Left renal cortex interstitium (tissue), 4 donors: ENCODE data around the gene KRT17. TPM values are rescaled to one million over a fixed set of nuclear protein-coding genes. Genes with fewer than 3 reads are reported as not detected.
"Not testable (repeated sequence)": the region's sequence is repeated elsewhere in the genome, so short reads cannot be mapped to it uniquely, and the experiment has no call there.

Experiments
- DNase-seq, 4 donors: peaks; one replicate each; pipeline ENCODE4 v3.0.0-alpha.2; 2013; ENCODE audit warnings: low read depth in 4 of 4, low spot score in 2 of 4, missing footprints in 1 of 4
- polyA plus RNA-seq, 4 donors: library from polyadenylated mRNA; unstranded; fragments of 120-200 nt; gene quantifications; one replicate each; pipeline ENCODE4 v1.2.1, GENCODE V29; 2013; ENCODE audit not compliant: insufficient read length in 4 of 4

KRT17 gene
- polyA plus RNA-seq, 4 donors, result 1.5 to 3.4 (median 1.7) TPM

DNA sequence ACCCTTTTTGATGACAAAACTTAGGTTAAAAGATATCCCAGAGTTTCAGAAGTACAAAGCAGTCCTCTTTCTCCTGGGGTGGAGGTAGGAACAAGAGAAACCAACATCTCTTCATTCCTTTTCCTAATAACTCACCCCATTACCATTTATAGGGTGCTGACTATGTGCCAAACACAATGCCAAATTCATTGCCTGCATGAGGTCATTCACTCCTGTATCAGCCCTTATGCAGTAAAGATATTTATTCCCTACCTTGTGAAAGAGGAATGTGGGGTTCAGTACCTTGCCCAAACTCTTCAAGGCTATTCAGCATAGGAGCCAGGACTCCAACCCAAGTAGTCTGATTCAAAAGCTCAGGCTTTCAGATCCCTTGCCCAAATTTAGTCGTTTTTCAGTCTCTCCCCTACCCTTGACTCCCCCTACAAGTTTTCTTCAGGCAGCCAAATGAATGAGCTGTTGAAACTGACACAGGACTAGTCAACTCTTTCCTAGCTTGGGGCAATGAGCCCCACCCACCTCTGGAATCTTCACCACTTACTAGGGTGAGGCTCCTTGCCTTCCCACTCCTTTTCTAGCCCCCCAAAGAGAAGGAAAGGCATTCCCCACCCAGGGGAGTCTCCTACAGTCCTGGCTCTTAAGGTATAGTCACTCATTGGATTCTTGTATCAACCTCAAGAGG is 43.5 kb downstream of the KRT17 start:
- no peak for DNase-seq

DNA sequence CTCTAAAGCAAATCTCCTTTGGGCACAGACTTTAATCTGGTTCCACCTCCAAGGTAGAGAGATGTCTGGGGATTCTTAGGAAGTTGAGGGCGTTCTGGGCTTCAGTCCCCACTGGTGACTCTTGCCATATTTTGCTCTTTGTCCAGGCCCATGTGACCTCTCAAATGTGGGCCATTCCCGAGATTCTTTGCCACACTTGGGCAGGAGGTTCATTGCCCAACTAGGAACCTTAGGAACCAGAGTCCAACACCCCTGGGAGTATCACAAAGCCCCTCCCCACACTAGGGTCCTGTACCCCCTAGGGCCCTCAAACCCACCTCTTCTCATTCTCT is 44.2 kb downstream of the KRT17 start:
- DNase-seq, result no peak

GRCh38 chr17:41579484-41580243 is 44.7 kb downstream of the KRT17 start:
- peak; percentile 56 to 89 (median 66) for DNase-seq

DNA sequence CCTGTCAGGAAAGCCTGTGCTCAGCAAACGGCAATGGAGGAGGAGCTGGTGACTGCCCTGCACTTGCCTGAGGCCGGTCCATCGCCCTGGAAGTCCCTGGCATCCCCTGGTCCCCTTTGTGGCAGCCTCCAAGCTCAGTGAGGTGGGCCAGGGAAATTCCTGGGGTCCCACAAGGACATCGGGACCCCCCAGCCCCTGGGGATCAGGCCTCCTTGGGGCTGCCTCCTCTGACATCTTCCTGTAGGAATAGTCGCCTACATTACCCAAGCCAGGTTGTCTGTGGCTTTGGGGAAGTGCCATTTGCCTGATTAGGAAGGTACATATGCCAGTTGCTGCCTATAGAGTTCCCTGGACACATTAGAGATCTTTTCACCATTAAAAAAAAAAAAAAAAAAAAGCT is 45.4 kb downstream of the KRT17 start:
- DNase-seq, result no peak

GRCh38 chr17:41578538-41578937 is 45.8 kb downstream of the KRT17 start:
- no peak for DNase-seq

DNA sequence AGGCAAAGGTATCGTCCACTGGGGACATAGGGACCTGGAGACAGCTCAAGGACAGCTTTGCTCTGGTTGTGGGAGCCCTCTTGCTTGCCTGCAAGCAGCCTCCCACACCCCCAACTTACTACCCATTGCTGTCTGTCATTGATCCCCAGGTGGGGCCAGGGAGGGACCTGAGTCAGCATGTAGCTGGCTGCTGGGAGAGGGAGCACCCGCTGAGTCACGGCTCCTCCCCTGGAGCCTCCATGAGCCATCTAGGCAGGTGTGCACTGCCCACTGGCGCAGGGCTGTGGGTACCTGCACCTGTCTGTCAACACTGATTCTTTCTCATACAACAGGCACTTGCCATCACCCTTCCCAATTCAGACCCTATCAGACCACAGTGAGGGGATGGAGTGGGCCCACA is 47.6 kb downstream of the KRT17 start:
- DNase-seq, result not testable (repeated sequence)

- DNase-seq, result no peak
Measured at GRCh38 chr17:41575336-41575735, 49.0 kb downstream of the KRT17 start.

DNA sequence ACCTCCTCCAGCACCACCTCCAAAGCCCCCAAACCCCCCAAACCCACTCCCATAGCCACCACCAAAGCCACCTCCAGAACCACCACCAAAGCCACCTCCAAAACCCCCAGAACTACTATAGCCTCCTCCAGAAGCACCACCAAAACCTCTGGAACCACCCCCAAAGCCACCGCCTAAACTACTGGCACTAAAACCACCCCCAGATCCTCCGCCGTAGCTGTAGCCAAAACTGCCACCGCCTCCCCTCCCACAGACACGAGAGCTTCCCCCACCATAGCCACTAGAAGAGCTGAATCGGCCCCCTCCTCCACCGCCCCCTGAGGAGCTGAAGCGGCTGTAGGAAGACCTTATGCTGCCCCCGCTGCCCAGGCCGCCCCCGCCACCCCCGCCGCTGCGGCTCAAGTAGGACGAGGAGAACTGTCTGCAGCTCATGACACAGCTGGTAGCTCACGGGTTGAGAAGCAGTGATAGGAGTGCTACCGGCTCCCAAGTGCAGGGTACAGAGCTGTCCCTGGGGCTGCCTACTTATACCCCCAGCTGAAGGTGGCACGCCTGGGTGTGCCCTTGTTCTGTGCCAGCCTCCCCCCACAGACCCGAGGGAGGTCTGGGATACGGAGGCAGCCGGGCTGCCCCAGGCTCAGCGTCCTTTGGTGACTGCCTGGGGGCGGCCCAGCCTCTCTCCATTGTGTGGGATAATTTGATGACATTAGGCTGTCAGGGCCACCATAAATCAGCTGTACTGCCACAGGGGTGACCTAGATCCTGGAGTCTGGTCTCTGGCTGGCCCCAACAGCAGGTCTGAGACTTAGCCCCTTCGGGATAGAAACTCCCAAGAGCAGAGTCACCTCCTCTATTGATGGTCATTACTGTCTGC is 52.6 kb downstream of the KRT17 start, which contains the start of gene KRT9:
TSS of gene KRT9 (minus strand) at position 499 of the 874 bp plus-strand sequence. CDS start at position 432, 67 bp downstream.
- DNase-seq, result no peak

Other genes starting within 250 kb of the KRT17 start
- not detected for gene KRT34, start 242.3 kb downstream of the KRT17 start, polyA plus RNA-seq
- gene KRT31, start 227.0 kb downstream of the KRT17 start, polyA plus RNA-seq, result not detected
- not detected for gene KRT37, start 200.0 kb downstream of the KRT17 start, polyA plus RNA-seq
- gene KRT38, start 183.6 kb downstream of the KRT17 start, polyA plus RNA-seq, result not detected
- gene KRT32, start 157.2 kb downstream of the KRT17 start, polyA plus RNA-seq, result not detected
- gene KRT35, start 143.4 kb downstream of the KRT17 start, polyA plus RNA-seq, result under 1 TPM in 2 of 4 donors, not detected in 2; 0.10 to 0.14 TPM
- gene KRT36, start 134.7 kb downstream of the KRT17 start, polyA plus RNA-seq, result not detected
- gene KRT13, start 119.0 kb downstream of the KRT17 start, polyA plus RNA-seq, result under 1 TPM; 0.31 to 0.93 (median 0.40) TPM
- gene KRT15, start 105.7 kb downstream of the KRT17 start, polyA plus RNA-seq, result 1 to 10 TPM in 2 of 4 donors, under 1 TPM in 2; 0.49 to 2.6 (median 1.2) TPM
- gene KRT19, start 96.3 kb downstream of the KRT17 start, polyA plus RNA-seq, result 100 to 1,000 TPM; 165 to 257 (median 212) TPM
- not detected for gene KRT9, start 52.5 kb downstream of the KRT17 start, polyA plus RNA-seq
- under 1 TPM in 3 of 4 donors, not detected in 1; 0.16 to 0.70 (median 0.51) TPM for gene KRT14, start 37.7 kb downstream of the KRT17 start, polyA plus RNA-seq
- not detected for gene KRT16, start 11.8 kb downstream of the KRT17 start, polyA plus RNA-seq
- 100 to 1,000 TPM; 593 to 776 (median 721) TPM for gene EIF1, start 64.3 kb upstream of the KRT17 start, polyA plus RNA-seq
- gene GAST, start 87.8 kb upstream of the KRT17 start, polyA plus RNA-seq, result not detected
- 1 to 10 TPM in 3 of 4 donors, under 1 TPM in 1; 0.78 to 1.7 (median 1.4) TPM for gene HAP1, start 110.1 kb upstream of the KRT17 start, polyA plus RNA-seq
- 100 to 1,000 TPM; 185 to 252 (median 210) TPM for gene JUP, start 162.1 kb upstream of the KRT17 start, polyA plus RNA-seq
- gene P3H4, start 187.4 kb upstream of the KRT17 start, polyA plus RNA-seq, result 10 to 100 TPM; 33.8 to 55.6 (median 46.2) TPM
- gene FKBP10, start 188.4 kb upstream of the KRT17 start, polyA plus RNA-seq, result 100 to 1,000 TPM; 132 to 191 (median 162) TPM
- gene NT5C3B, start 211.7 kb upstream of the KRT17 start, polyA plus RNA-seq, result 100 to 1,000 TPM in 2 of 4 donors, 10 to 100 TPM in 2; 96.1 to 113 (median 101) TPM
- under 1 TPM in 3 of 4 donors, not detected in 1; 0.16 to 0.58 (median 0.23) TPM for gene KLHL10, start 213.2 kb upstream of the KRT17 start, polyA plus RNA-seq
- gene KLHL11, start 240.8 kb upstream of the KRT17 start, polyA plus RNA-seq, result 10 to 100 TPM in 2 of 4 donors, 1 to 10 TPM in 2; 8.3 to 11.4 (median 10.0) TPM